ENCODE data around the gene CDKN2B-AS1. TPM values are rescaled to one million over a fixed set of nuclear protein-coding genes. Genes with fewer than 3 reads are reported as not detected.

The CDKN2B-AS1 gene
- total and polyA plus RNA-seq, 3 donors from 2014 or later, result 2.2 to 3.5 (median 3.0) TPM

- no peaks in the 10 kb centered on the region for H3K27me3 ChIP-seq
- H3K9me3 ChIP-seq, result no peaks in the 10 kb centered on the region
- H3K4me1 ChIP-seq, result no peaks in the 10 kb centered on the region
- 60 to 73% methylated on average over 5 of the region's 6 CpGs for WGBS, 2 donors
- no peaks in the 10 kb centered on the region for H3K36me3 ChIP-seq (ENCODE audit: low read depth, missing control alignments)
- TF ChIP-seq POLR2A (IDR thresholded peaks at IDR 0.05), result no peak
- TF ChIP-seq, protein P1, sequence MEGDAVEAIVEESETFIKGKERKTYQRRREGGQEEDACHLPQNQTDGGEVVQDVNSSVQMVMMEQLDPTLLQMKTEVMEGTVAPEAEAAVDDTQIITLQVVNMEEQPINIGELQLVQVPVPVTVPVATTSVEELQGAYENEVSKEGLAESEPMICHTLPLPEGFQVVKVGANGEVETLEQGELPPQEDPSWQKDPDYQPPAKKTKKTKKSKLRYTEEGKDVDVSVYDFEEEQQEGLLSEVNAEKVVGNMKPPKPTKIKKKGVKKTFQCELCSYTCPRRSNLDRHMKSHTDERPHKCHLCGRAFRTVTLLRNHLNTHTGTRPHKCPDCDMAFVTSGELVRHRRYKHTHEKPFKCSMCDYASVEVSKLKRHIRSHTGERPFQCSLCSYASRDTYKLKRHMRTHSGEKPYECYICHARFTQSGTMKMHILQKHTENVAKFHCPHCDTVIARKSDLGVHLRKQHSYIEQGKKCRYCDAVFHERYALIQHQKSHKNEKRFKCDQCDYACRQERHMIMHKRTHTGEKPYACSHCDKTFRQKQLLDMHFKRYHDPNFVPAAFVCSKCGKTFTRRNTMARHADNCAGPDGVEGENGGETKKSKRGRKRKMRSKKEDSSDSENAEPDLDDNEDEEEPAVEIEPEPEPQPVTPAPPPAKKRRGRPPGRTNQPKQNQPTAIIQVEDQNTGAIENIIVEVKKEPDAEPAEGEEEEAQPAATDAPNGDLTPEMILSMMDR (IDR thresholded peaks at IDR 0.05), result no peak
- no peak overlapping the region for H3K27ac ChIP-seq
- DNase-seq, result no peak
- intact Hi-C loops (cut with DNase I; ENCODE audit: low total_unique reads), result no loop called here
- no peak overlapping the region for H3K4me3 ChIP-seq
Observed at GRCh38 chr9:22026696-22027095, 32.1 kb downstream of the CDKN2B-AS1 start.

GRCh38 chr9:22028394-22028793, 33.8 kb downstream of the CDKN2B-AS1 start:
- H3K4me1 ChIP-seq, result no peaks in the 10 kb centered on the region

DNA sequence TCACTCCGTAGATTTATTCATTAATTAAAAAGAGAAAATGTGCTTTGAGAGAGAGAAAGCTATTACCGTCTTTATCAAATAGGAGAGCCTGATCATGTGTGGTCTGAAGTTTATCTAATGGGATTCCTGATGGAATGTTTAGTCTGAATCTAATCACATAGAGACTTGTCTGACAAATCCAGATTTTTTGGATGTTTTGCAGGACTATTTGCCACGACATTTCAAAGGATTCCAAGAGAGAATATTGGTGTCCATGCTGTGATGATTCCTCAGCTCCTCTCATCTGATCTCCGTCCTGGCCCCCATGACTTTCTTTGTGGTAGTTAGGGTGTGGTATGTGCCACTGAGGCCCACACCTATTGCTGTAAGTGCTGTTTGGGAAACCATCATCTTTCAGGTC, 34.6 kb downstream of the CDKN2B-AS1 start:
- TF ChIP-seq POLR2A (IDR thresholded peaks at IDR 0.05), result no peak
- TF ChIP-seq, protein P1 (IDR thresholded peaks at IDR 0.05), result no peak
- Histone ChIP-seq H3K27me3 (no peaks in the 10 kb centered on the region), H3K4me1 (no peaks in the 10 kb centered on the region), H3K9me3 (no peaks in the 10 kb centered on the region), H3K27ac (no peak overlapping the region), H3K36me3 (ENCODE audit: low read depth, missing control alignments) (no peaks in the 10 kb centered on the region), H3K4me3 (no peak overlapping the region)
- intact Hi-C loops (cut with DNase I; ENCODE audit: low total_unique reads), result no loop called here
- WGBS, 2 donors, result 77 to 80% methylated on average over 4 of the region's 4 CpGs
- DNase-seq, result no peak

More at GRCh38 chr9:22028394-22028793, 33.8 kb downstream of the CDKN2B-AS1 start:
- H3K4me3 ChIP-seq, result no peak overlapping the region
- H3K9me3 ChIP-seq, result no peaks in the 10 kb centered on the region
- no peak overlapping the region for H3K27ac ChIP-seq
- intact Hi-C loops (cut with DNase I; ENCODE audit: low total_unique reads), result no loop called here
- H3K27me3 ChIP-seq, result no peaks in the 10 kb centered on the region
- no peak for DNase-seq
- TF ChIP-seq, protein P1 (IDR thresholded peaks at IDR 0.05), result no peak
- TF ChIP-seq POLR2A (IDR thresholded peaks at IDR 0.05), result no peak
- H3K36me3 ChIP-seq (ENCODE audit: low read depth, missing control alignments), result no peaks in the 10 kb centered on the region

- intact Hi-C loops (cut with DNase I; ENCODE audit: low total_unique reads), result no loop called here
- no peaks in the 10 kb centered on the region for H3K4me1 ChIP-seq
Observed at GRCh38 chr9:22030101-22030598, 35.6 kb downstream of the CDKN2B-AS1 start.

More at GRCh38 chr9:22030101-22030598, 35.6 kb downstream of the CDKN2B-AS1 start:
- Histone ChIP-seq H3K36me3 (ENCODE audit: low read depth, missing control alignments) (no peaks in the 10 kb centered on the region), H3K9me3 (no peaks in the 10 kb centered on the region), H3K27ac (no peak overlapping the region), H3K27me3 (no peaks in the 10 kb centered on the region), H3K4me3 (no peak overlapping the region)
- WGBS, 2 donors, result 75 to 90% methylated on average over 1 of the region's 1 CpG
- no peak for DNase-seq
- TF ChIP-seq, protein P1 (IDR thresholded peaks at IDR 0.05), result no peak
- TF ChIP-seq POLR2A (IDR thresholded peaks at IDR 0.05), result no peak
